Activated CD4-positive, alpha-beta T cell treated with anti-CD3 and anti-CD28 coated beads for 36 hours (primary cell): ENCODE data around the gene DOK7. TPM values are rescaled to one million over a fixed set of nuclear protein-coding genes. Genes with fewer than 3 reads are reported as not detected.

Experiments
- ATAC-seq: fragments of 200-7000 bp; cut with Tn5 transposase; one replicate; pipeline ENCODE4 v1.10.0; 2021; ENCODE audit warnings: mild to moderate bottlenecking, moderate library complexity
- CTCF ChIA-PET: fragments of 350-600 bp; sonication (Branson Sonifier 250); formaldehyde crosslinking; loops from one replicate; lab custom pipeline; 2021; ENCODE audit warnings: antibody characterized with exemption; lab: Charles Lee
- POLR2A ChIA-PET: fragments of 350-600 bp; sonication (Branson Sonifier 250); formaldehyde crosslinking; loops from one replicate; lab custom pipeline; 2021; ENCODE audit warnings: antibody characterized with exemption, inconsistent platforms; lab: Charles Lee
- DNase-seq: peaks from one replicate; pipeline ENCODE4 v3.0.0-alpha.2; 2020
- H3K27ac Mint-ChIP-seq: one replicate; pipeline ENCODE4 v1.8.0; 2021; ENCODE audit warnings: mixed read lengths
- H3K27me3 Mint-ChIP-seq: one replicate; pipeline ENCODE4 v1.8.0; 2021; ENCODE audit warnings: mixed read lengths
- H3K36me3 Mint-ChIP-seq: one replicate; pipeline ENCODE4 v1.8.0; 2021; ENCODE audit warnings: low read depth, mixed read lengths
- H3K4me1 Mint-ChIP-seq: one replicate; pipeline ENCODE4 v1.8.0; 2021; ENCODE audit warnings: mixed read lengths
- H3K4me3 Mint-ChIP-seq: one replicate; pipeline ENCODE4 v1.8.0; 2021; ENCODE audit warnings: mild to moderate bottlenecking, moderate library complexity, mixed read lengths
- H3K9me3 Mint-ChIP-seq: one replicate; pipeline ENCODE4 v1.8.0; 2021; ENCODE audit warnings: low read depth, mixed read lengths
- intact Hi-C, 2 experiments: fragments of 100-400 bp; cut with DNase I in 1 of 2; cut with micrococcal nuclease in 1 of 2; formaldehyde crosslinking; loops; one replicate each; pipeline versions ENCODE4 v1.14.2 to v1.15.1; 2022 to 2024; cut with DNase I, micrococcal nuclease
- total RNA-seq, 2 experiments: library from RNA; stranded (reverse); gene quantifications; one replicate each; pipeline ENCODE4 v1.2.3, GENCODE V29; 2021

The DOK7 gene
- total RNA-seq, 2 experiments from 2014 or later = not detected

DNA sequence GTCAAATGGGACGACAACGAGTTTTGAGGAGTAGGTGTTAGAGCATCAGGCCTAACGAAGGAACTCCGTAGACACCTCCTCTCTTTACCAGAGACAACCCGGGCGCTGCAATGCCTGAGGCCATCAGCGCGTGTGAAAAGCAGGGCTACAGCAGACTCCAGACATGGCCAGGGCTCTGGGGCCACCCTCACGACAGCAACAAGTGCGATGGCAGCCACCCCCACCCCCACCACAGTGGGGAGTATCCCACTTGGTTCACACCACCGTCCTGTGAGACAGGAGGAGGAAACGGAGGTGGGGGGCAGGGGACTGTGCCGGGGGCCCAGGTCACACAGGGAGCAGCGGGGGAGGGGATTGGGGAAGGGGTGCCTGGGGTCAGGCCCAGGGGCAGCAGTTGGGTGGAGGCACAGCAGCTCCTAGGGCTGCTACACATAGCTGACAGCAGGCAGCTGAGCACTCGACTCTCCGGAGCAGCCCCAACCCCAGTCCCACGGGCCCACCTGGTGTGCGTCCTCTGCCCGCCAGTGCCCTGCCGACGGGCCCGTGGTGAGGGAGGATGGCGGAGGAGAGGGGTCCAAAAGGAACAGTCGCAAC is 60.6 kb downstream of the DOK7 start:
- Mint-ChIP-seq H3K9me3 (no peaks in the 10 kb centered on the region), H3K27ac (no peak overlapping the region), H3K4me3 (no peak overlapping the region), H3K4me1 (no peaks in the 10 kb centered on the region), H3K36me3 (peaks cover 16% of the 10 kb centered on the region), H3K27me3 (no peaks in the 10 kb centered on the region)
- DNase-seq (no peak), ATAC-seq (no peak)
- CTCF ChIA-PET = interaction anchor here (0.6 kb wide), 1 partner anchor 125 kb away, joined by 3 read pairs; no protein-coding TSS in a partner anchor
- intact Hi-C loops = no loop called here
- POLR2A ChIA-PET = no interaction called here

DNA sequence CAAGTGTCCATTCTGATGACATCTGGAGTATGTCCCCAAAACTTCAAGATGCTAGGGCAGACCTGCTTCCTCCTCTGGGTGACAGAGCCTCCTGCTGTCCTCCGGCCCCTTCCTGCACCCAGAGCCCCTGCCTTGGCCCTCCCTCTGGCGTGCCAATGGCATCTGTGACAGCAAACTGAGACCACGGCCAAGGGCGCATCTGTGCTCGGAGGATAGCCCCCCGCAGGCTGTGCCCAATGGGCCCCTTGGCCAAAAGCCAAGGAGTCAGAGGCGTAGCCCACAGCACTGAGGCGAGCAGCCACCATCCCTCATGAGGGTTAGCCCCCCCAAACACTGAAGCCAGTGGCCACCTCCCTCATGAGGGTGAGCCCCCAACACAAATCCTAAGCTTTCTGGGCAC is 61.2 kb downstream of the DOK7 start:
- intact Hi-C loops = no loop called here
- CTCF ChIA-PET = no interaction called here

DNA sequence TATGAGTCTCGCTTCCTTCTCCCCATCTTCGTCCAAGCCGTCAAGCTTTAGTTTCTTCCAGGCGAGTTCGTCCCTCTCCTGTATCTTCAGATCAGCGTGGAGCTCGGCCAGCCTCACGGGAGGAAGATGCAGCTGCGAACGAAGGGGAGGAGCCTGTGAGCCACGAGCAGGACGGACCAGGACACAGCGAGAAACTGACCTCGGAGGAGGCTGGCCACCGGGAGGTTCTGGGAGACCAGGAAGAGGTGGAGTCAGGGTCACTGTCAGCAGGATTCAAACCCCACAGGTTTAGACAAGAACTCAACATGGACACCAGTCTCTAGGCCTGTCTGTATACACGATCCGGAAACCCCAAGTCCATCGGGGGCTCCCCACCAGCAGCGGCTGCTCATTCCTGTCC is 61.8 kb downstream of the DOK7 start:
- POLR2A ChIA-PET = no interaction called here
- CTCF ChIA-PET = no interaction called here
- intact Hi-C loops = no loop called here
- no peak for DNase-seq
- no peak for ATAC-seq
- Mint-ChIP-seq H3K4me1 (peaks cover 3% of the 10 kb centered on the region), H3K4me3 (no peak overlapping the region), H3K36me3 (peaks cover 12% of the 10 kb centered on the region), H3K9me3 (no peaks in the 10 kb centered on the region), H3K27me3 (no peaks in the 10 kb centered on the region), H3K27ac (no peak overlapping the region)

More for the DNA sequence above, 61.2 kb downstream of the DOK7 start:
- peaks cover 16% of the 10 kb centered on the region for H3K36me3 Mint-ChIP-seq
- DNase-seq (no peak), ATAC-seq (no peak)
- H3K27me3 Mint-ChIP-seq = no peaks in the 10 kb centered on the region
- H3K27ac Mint-ChIP-seq = no peak overlapping the region
- POLR2A ChIA-PET = no interaction called here
- H3K4me3 Mint-ChIP-seq = no peak overlapping the region
- H3K9me3 Mint-ChIP-seq = no peaks in the 10 kb centered on the region
- H3K4me1 Mint-ChIP-seq = no peaks in the 10 kb centered on the region

DNA sequence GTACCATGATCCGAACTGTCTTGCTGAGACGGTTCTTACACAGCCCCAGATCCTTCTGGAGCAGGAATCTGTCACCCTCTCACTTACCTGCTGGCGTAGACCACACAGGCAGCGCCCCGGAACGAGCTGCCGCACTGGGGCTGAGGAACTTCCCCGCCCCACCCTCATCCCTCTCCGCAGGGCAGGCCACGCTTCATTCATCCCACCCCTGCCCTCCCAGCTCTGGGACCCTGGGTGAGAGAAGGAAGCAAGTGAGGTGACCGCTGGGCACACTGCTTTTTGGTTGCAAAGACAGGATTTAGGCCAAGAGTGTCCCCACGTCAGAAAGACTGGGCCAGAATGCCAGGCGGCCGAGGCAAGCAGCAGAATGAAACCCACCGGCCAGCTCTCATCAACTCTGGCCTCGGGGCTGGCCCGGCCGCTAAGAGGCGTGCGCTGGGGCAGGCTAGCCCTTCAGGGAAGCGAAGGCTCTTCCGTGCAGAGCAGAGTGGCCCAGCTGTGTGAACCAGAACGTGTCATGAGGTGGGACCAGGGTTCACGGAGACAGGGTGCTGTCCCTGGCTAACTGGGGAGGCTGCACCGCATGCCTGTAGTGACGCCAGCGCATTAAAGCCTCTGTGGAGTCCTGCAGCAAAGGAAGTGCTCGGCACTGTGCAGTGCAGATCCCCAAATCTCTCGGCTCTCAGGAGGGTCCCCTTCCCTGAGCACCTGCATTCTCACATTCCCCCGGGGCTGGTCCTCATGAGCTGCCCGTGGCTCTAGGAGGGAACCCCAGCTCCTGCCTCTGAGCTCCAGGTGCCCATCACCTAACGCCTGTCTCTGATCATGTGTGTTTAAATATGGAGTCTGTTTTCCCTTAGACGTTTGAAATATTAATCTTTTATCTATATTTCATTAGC is 62.7 kb downstream of the DOK7 start:
- Mint-ChIP-seq H3K27me3 (no peaks in the 10 kb centered on the region), H3K4me3 (no peak overlapping the region), H3K9me3 (no peaks in the 10 kb centered on the region), H3K36me3 (peaks cover 9% of the 10 kb centered on the region), H3K27ac (no peak overlapping the region), H3K4me1 (peaks cover 10% of the 10 kb centered on the region)
- no peak for ATAC-seq
- DNase-seq = no peak
- intact Hi-C loops = no loop called here
- CTCF ChIA-PET = no interaction called here
- POLR2A ChIA-PET = interaction anchor here (0.7 kb wide), 1 partner anchor 324 kb away, joined by 3 read pairs; no protein-coding TSS in a partner anchor

DNA sequence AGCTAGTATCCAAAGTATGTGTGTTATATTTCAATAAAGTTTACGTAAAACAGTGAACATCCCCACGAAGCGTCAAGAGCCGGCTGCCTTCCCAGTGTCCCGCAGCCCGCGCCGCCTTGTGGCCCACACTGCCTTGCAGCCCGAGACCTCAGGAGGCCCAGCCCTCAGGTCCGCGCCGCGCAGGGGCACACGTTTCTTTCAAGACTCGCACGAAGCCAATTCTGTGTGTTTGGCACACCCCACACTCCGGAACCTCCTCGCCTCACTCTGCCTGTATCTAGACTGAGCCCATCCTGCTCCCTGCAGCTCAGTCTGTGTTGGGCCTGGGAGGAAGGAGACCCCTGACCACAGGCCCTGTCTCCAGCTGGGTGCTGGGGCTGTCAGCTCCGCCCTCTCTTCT is 63.4 kb downstream of the DOK7 start:
- H3K4me1 Mint-ChIP-seq = peaks cover 16% of the 10 kb centered on the region
- POLR2A ChIA-PET = no interaction called here
- no peaks in the 10 kb centered on the region for H3K9me3 Mint-ChIP-seq
- no peak for ATAC-seq
- DNase-seq = no peak
- H3K27ac Mint-ChIP-seq = peak overlapping the region; percentile 31
- CTCF ChIA-PET = no interaction called here
- H3K27me3 Mint-ChIP-seq = no peaks in the 10 kb centered on the region
- no peak overlapping the region for H3K4me3 Mint-ChIP-seq
- peaks cover 9% of the 10 kb centered on the region for H3K36me3 Mint-ChIP-seq
- intact Hi-C loops = no loop called here

DNA sequence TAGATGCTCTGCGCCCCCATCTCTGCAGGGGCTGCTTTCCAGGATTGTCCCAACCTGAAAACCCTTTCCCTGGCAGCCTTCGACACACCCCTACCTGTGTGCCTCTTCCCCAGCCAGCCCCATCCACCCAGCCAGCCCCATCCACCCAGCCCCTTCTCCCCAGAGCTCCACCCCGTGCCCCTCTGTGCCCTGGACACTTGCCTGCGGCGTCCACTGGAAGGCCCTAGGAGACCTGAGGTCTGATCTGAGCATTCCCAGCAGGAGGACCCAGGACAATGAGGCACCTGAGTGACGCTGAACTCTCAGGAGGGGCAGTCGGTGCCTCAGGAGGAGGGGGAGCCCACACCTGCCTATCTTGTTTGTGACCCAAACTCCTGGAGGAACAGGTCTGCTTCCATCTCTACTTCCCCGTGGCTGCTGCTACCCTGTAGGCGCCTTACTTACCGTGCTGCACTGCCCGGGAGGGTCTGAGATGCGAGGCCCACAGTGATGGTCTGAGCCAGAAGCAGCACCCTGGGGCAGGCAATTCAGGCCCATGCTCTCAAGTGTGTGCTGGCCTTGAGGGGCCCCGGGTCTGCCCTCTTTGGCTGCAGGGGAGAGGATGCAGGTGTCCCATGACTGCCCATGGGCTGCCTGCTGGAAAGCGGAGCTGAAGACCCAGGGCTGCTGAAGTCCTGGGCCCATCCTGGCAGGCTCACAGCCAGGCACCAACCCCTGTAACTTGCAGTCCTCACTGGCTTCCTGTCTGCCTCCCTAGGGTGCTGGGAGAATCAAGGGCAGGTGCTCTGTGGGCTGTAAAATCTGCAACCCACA is 64.2 kb downstream of the DOK7 start:
- Mint-ChIP-seq H3K27ac (no peak overlapping the region), H3K9me3 (no peaks in the 10 kb centered on the region), H3K4me1 (peaks cover 16% of the 10 kb centered on the region), H3K36me3 (peaks cover 10% of the 10 kb centered on the region), H3K4me3 (no peak overlapping the region), H3K27me3 (no peaks in the 10 kb centered on the region)
- intact Hi-C loops = no loop called here
- CTCF ChIA-PET = interaction anchor here (0.7 kb wide), 1 partner anchor 176 kb away, joined by 3 read pairs; no protein-coding TSS in a partner anchor
- DNase-seq = no peak
- no peak for ATAC-seq
- POLR2A ChIA-PET = no interaction called here

DNA sequence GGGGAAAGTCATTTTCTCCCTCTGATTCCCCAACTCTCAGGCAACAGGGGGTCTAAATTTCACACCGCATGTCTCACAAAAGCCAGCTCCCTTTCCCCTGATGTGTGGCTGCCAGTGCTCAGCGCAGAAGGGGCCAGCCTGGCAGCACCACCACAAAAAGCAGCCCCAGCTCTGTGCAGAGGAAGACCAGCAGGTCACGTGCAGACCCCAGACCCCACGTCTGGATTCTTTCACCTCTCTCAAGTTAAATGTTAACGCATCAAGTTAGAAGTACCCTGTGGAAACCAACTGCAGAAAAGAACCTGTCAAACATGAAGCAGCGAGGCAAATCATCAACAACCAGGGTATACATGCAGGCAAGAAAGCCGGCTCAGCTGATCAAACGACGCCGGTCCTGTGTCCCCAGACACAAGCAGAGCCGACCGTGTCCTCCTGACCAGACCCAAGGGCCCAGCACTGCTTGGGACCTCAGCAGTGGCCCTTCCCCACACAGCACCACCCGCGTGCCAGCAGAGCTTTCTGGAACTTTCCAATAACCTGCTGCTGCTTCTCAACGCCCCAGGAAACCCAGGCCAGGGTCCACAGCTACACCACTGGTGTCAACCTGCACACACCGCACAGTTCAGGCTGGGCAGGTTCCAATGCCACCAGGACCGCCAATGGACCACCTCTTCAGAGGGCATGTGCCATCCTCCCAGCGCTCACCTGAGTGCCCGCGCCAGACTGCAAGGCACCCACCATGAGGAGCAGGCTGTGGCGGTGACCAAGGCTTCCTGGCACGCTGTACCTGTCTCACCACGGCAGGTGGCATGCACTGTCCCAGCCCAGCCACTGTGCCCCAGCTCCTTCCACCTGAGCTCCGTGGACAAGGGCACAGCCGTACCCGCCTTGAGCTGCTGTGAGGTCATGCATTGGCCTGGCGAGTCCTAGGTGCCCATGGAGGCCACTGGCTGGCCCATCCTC is 65.1 kb downstream of the DOK7 start:
- H3K4me3 Mint-ChIP-seq = no peak overlapping the region
- POLR2A ChIA-PET = no interaction called here
- no peaks in the 10 kb centered on the region for H3K27me3 Mint-ChIP-seq
- DNase-seq (no peak), ATAC-seq (no peak)
- no peak overlapping the region for H3K27ac Mint-ChIP-seq
- CTCF ChIA-PET = interaction anchor here (0.7 kb wide), 1 partner anchor 177 kb away, joined by 3 read pairs; no protein-coding TSS in a partner anchor
- no peaks in the 10 kb centered on the region for H3K9me3 Mint-ChIP-seq
- intact Hi-C loops = no loop called here
- H3K4me1 Mint-ChIP-seq = peaks cover 20% of the 10 kb centered on the region
- H3K36me3 Mint-ChIP-seq = peaks cover 10% of the 10 kb centered on the region

DNA sequence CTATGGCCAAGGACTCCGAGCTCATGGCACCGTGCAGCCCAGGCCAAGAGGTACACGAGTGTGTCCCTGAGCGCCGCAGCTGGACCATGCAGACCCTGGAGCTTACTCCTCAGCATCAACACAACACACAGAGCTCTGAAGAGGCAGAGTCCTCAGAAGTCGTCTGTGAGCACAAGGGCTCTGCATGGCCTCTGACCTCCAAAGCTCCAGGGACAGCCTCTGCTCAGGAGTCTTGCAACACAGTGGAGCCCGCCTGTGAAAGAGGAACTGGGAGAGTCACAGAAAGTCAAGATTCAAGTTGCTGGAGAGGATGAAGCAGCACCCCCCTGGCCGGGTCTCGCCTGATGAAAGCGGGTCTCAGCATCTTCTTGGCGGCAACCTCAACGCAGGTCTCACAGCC is 66.3 kb downstream of the DOK7 start:
- H3K4me1 Mint-ChIP-seq = peaks cover 20% of the 10 kb centered on the region
- ChIA-PET CTCF (interaction anchor here (1.3 kb wide), 1 partner anchor 49 kb away, joined by 4 read pairs; no protein-coding TSS in a partner anchor), POLR2A (interaction anchor here (0.6 to 1.0 kb wide), 2 partner anchors 10 to 309 kb away, joined by 3 to 4 read pairs; no protein-coding TSS in a partner anchor)
- no peaks in the 10 kb centered on the region for H3K27me3 Mint-ChIP-seq
- intact Hi-C loops = no loop called here
- H3K27ac Mint-ChIP-seq = no peak overlapping the region
- ATAC-seq (no peak), DNase-seq (no peak)
- no peaks in the 10 kb centered on the region for H3K9me3 Mint-ChIP-seq
- H3K4me3 Mint-ChIP-seq = no peak overlapping the region
- H3K36me3 Mint-ChIP-seq = peaks cover 8% of the 10 kb centered on the region

DNA sequence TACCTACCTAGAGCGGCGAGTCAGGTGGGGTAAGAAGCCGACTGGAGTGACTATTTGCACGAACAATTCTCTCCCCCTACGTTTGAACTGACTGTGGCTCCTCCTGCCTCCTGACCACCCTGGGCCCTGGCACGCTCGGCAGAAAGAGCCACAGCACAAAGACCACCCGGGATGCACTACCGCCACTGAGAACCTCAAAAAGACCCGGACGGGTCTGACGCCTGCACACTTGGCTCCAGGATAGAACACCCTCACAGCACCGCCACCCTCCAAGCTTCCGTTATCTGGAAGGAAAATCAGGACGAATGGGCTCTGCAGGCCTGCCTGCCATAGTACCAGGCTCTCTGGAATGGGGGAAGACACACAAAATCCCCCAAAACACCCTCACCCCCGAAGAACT is 66.9 kb downstream of the DOK7 start:
- ChIA-PET POLR2A (no interaction called here), CTCF (interaction anchor here (1.3 kb wide), 1 partner anchor 50 kb away, joined by 4 read pairs; no protein-coding TSS in a partner anchor)
- H3K27me3 Mint-ChIP-seq = no peaks in the 10 kb centered on the region
- no peak overlapping the region for H3K27ac Mint-ChIP-seq
- peaks cover 8% of the 10 kb centered on the region for H3K36me3 Mint-ChIP-seq
- ATAC-seq (no peak), DNase-seq (no peak)
- intact Hi-C loops = loop anchor here (5.0 to 10.0 kb wide), 3 partner anchors 425 to 995 kb away; partner anchors contain the start of gene FAM193A (in 1 of the 2)
- H3K4me1 Mint-ChIP-seq = peaks cover 20% of the 10 kb centered on the region
- H3K4me3 Mint-ChIP-seq = no peak overlapping the region
- H3K9me3 Mint-ChIP-seq = no peaks in the 10 kb centered on the region

DNA sequence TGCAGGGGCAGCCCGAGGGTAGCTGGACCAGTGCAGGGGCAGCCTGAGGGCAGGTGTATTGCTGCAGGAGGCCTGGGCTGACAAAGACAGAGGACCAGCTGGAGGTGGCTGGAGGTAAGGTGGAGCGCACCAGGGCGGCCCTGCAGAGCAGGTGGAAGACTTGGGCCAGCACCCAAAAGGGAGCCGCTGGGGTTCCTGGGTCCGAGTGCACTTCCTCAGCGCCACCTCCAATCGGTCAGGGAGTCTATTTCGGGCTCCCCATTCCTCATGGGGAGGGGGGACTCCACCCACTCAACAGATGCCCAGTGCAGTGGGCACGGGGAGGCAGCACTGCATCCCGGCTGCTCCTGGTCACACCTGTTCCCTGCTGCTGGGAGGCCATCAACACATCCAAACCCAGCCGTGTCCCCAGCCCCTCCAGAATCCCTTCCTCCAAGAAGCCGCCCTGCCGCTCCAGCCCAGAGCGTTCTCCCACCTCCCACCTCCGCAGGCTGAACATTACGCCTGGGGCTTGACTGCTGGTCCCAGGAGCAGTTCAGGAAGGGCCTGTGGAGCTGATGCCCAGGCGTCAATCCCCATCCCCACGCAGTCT is 67.7 kb downstream of the DOK7 start:
- peak overlapping the region; percentile 100 for H3K4me3 Mint-ChIP-seq
- peaks cover 20% of the 10 kb centered on the region for H3K4me1 Mint-ChIP-seq
- CTCF ChIA-PET = no interaction called here
- H3K27me3 Mint-ChIP-seq = no peaks in the 10 kb centered on the region
- no peaks in the 10 kb centered on the region for H3K9me3 Mint-ChIP-seq
- no peak overlapping the region for H3K27ac Mint-ChIP-seq
- H3K36me3 Mint-ChIP-seq = peaks cover 8% of the 10 kb centered on the region
- POLR2A ChIA-PET = no interaction called here
- intact Hi-C loops = loop anchor here (5.0 to 10.0 kb wide), 3 partner anchors 424 to 996 kb away; partner anchors contain the start of gene FAM193A (in 1 of the 2)
- DNase-seq (no peak), ATAC-seq (no peak)
